Inferior parietal cortex (tissue), 1 donor: ENCODE results near the gene LILRB2.
"Not testable (repeated sequence)": the region's sequence is repeated elsewhere in the genome, so short reads cannot be mapped to it uniquely, and the experiment has no call there.

Source experiments
- DNase-seq: peaks from one replicate; pipeline ENCODE4 v3.0.0-alpha.2; 2016; ENCODE audit errors: extremely low spot score

LILRB2 gene

GRCh38 chr19:54281007-54281728, at the start of gene LILRB2:
Gene LILRB2 (minus strand): TSS chr19:54281110. CDS start chr19:54280496, 614 bp downstream.
- no peak for DNase-seq

GRCh38 chr19:54329476-54330165, 48.7 kb upstream of the LILRB2 start:
- DNase-seq = no peak

- not testable (repeated sequence) for DNase-seq
These were observed 47.9 kb upstream of the LILRB2 start for GRCh38 chr19:54328781-54329180.

- no peak for DNase-seq
These were observed 44.7 kb upstream of the LILRB2 start for GRCh38 chr19:54325631-54326030.

GRCh38 chr19:54325194-54325621, 44.3 kb upstream of the LILRB2 start:
- DNase-seq = peak; percentile 78

- no peak for DNase-seq
These were observed 43.2 kb upstream of the LILRB2 start for GRCh38 chr19:54324071-54324470.

GRCh38 chr19:54322934-54323333, 42.0 kb upstream of the LILRB2 start:
- not testable (repeated sequence) for DNase-seq

- DNase-seq = not testable (repeated sequence)
These were observed 41.4 kb upstream of the LILRB2 start for GRCh38 chr19:54322295-54322694.

- no peak for DNase-seq
These were observed 39.2 kb upstream of the LILRB2 start for GRCh38 chr19:54319892-54320670.

GRCh38 chr19:54319049-54319448, 38.1 kb upstream of the LILRB2 start:
- no peak for DNase-seq

GRCh38 chr19:54317965-54318240, 37.0 kb upstream of the LILRB2 start:
- no peak for DNase-seq

- no peak for DNase-seq
These were observed 36.4 kb upstream of the LILRB2 start for GRCh38 chr19:54317108-54317964.

GRCh38 chr19:54316746-54317107, 35.8 kb upstream of the LILRB2 start:
- DNase-seq = no peak

- no peak for DNase-seq
These were observed 35.0 kb upstream of the LILRB2 start for GRCh38 chr19:54315956-54316355.

- no peak for DNase-seq
These were observed 31.8 kb upstream of the LILRB2 start, which contains the start of gene LILRA5 for GRCh38 chr19:54312436-54313377. Gene LILRA5 (minus strand): TSS chr19:54313166. CDS start chr19:54313019, 147 bp downstream.

GRCh38 chr19:54312011-54312410, 31.1 kb upstream of the LILRB2 start:
- DNase-seq = no peak

GRCh38 chr19:54311486-54311885, 30.6 kb upstream of the LILRB2 start:
- DNase-seq = no peak

- DNase-seq = no peak
These were observed 29.6 kb upstream of the LILRB2 start for GRCh38 chr19:54310543-54310942.

- no peak for DNase-seq
These were observed 28.9 kb upstream of the LILRB2 start for GRCh38 chr19:54309811-54310210.

- no peak for DNase-seq
These were observed 26.6 kb upstream of the LILRB2 start for GRCh38 chr19:54307389-54308020.
